ENCODE results near the gene CDHR5. TPM values are rescaled to one million over a fixed set of nuclear protein-coding genes. Genes with fewer than 3 reads are reported as not detected.

CDHR5 gene
- total RNA-seq (2022; extraction: Qiagen RNA extraction): 0.06 to 0.34 TPM (median 0.07 TPM) in 5 replicates

GRCh38 chr11:624705-625635, at the start of gene CDHR5:
TSS of gene CDHR5 (minus strand) at chr11:624955. CDS start at chr11:624902, 53 bp downstream.

GRCh38 chr11:636511-637332, 12.0 kb upstream of the CDHR5 start, which contains the start of gene DRD4:
TSS of gene DRD4 (plus strand) at chr11:637269. CDS start at chr11:637305, 36 bp downstream.

GRCh38 chr11:626475-627307, 1.9 kb upstream of the CDHR5 start, which contains the start of gene SCT:
TSS of gene SCT (minus strand) at chr11:627181. CDS start at chr11:627143, 38 bp downstream.

GRCh38 chr11:615504-616319, 9.0 kb downstream of the CDHR5 start, which contains the start of gene IRF7:
TSS of gene IRF7 (minus strand) at chr11:615950. CDS start at chr11:615364, 586 bp downstream.

GRCh38 chr11:575996-576768, 48.6 kb downstream of the CDHR5 start, which contains the start of gene PHRF1:
TSS of gene PHRF1 (plus strand) at chr11:576470. CDS start at chr11:581513, 5,043 bp downstream.

Other genes starting within 250 kb of the CDHR5 start
- 26.9 to 37.1 TPM (median 35.4 TPM) in 5 replicates for gene PKP3, start 230.7 kb downstream of the CDHR5 start, total RNA-seq (2022; extraction: Qiagen RNA extraction)
- gene SIGIRR, start 210.0 kb downstream of the CDHR5 start, total RNA-seq (2022; extraction: Qiagen RNA extraction): 57.7 to 86.6 TPM (median 78.8 TPM) in 5 replicates
- gene ANO9, start 182.9 kb downstream of the CDHR5 start, total RNA-seq (2022; extraction: Qiagen RNA extraction): 0.52 to 1.2 TPM (median 0.66 TPM) in 5 replicates
- 28.7 to 46.7 TPM (median 45.6 TPM) in 5 replicates for gene PTDSS2, start 174.7 kb downstream of the CDHR5 start, total RNA-seq (2022; extraction: Qiagen RNA extraction)
- 123 to 178 TPM (median 165 TPM) in 5 replicates for gene RNH1, start 117.7 kb downstream of the CDHR5 start, total RNA-seq (2022; extraction: Qiagen RNA extraction)
- gene HRAS, start 89.4 kb downstream of the CDHR5 start, total RNA-seq (2022; extraction: Qiagen RNA extraction): 111 to 166 TPM (median 143 TPM) in 5 replicates
- gene LRRC56, start 87.4 kb downstream of the CDHR5 start, total RNA-seq (2022; extraction: Qiagen RNA extraction): 0.52 to 1.1 TPM (median 0.98 TPM) in 5 replicates
- 1.6 to 3.4 TPM (median 2.4 TPM) in 5 replicates for gene LMNTD2, start 64.2 kb downstream of the CDHR5 start, total RNA-seq (2022; extraction: Qiagen RNA extraction)
- gene RASSF7, start 64.0 kb downstream of the CDHR5 start, total RNA-seq (2022; extraction: Qiagen RNA extraction): 53.9 to 61.7 TPM (median 58.5 TPM) in 5 replicates
- 25.8 to 45.8 TPM (median 43.4 TPM) in 5 replicates for gene PHRF1, start 48.5 kb downstream of the CDHR5 start, total RNA-seq (2022; extraction: Qiagen RNA extraction)
- gene IRF7, start 9.0 kb downstream of the CDHR5 start, total RNA-seq (2022; extraction: Qiagen RNA extraction): 6.6 to 9.0 TPM (median 7.0 TPM) in 5 replicates
- gene SCT, start 2.2 kb upstream of the CDHR5 start, total RNA-seq (2022; extraction: Qiagen RNA extraction): not detected in 5 replicates
- gene DRD4, start 12.3 kb upstream of the CDHR5 start, total RNA-seq (2022; extraction: Qiagen RNA extraction): 0.23 to 0.54 TPM (median 0.36 TPM) in 4 of 5 replicates, not detected in the other
- 31.2 to 36.9 TPM (median 34.5 TPM) in 5 replicates for gene DEAF1, start 70.3 kb upstream of the CDHR5 start, total RNA-seq (2022; extraction: Qiagen RNA extraction)
- 7.9 to 10.0 TPM (median 8.4 TPM) in 5 replicates for gene TMEM80, start 70.9 kb upstream of the CDHR5 start, total RNA-seq (2022; extraction: Qiagen RNA extraction)
- gene EPS8L2, start 81.3 kb upstream of the CDHR5 start, total RNA-seq (2022; extraction: Qiagen RNA extraction): 63.5 to 125 TPM (median 102 TPM) in 5 replicates
- 383 to 445 TPM (median 388 TPM) in 5 replicates for gene TALDO1, start 122.5 kb upstream of the CDHR5 start, total RNA-seq (2022; extraction: Qiagen RNA extraction)
- 30.9 to 49.4 TPM (median 44.9 TPM) in 5 replicates for gene GATD1, start 152.5 kb upstream of the CDHR5 start, total RNA-seq (2022; extraction: Qiagen RNA extraction)
- gene CEND1, start 165.1 kb upstream of the CDHR5 start, total RNA-seq (2022; extraction: Qiagen RNA extraction): 1.7 to 3.3 TPM (median 2.3 TPM) in 5 replicates
- 18.6 to 34.0 TPM (median 32.8 TPM) in 5 replicates for gene SLC25A22, start 173.3 kb upstream of the CDHR5 start, total RNA-seq (2022; extraction: Qiagen RNA extraction)
- gene PIDD1, start 180.3 kb upstream of the CDHR5 start, total RNA-seq (2022; extraction: Qiagen RNA extraction): 7.6 to 15.0 TPM (median 12.6 TPM) in 5 replicates
- 1,768 to 2,076 TPM (median 1,880 TPM) in 5 replicates for gene RPLP2, start 185.0 kb upstream of the CDHR5 start, total RNA-seq (2022; extraction: Qiagen RNA extraction)
- 33.5 to 55.0 TPM (median 51.9 TPM) in 5 replicates for gene PNPLA2, start 194.0 kb upstream of the CDHR5 start, total RNA-seq (2022; extraction: Qiagen RNA extraction)
- 5.0 to 6.6 TPM (median 6.1 TPM) in 5 replicates for gene CRACR2B, start 203.0 kb upstream of the CDHR5 start, total RNA-seq (2022; extraction: Qiagen RNA extraction)
- 740 to 821 TPM (median 802 TPM) in 5 replicates for gene CD151, start 208.0 kb upstream of the CDHR5 start, total RNA-seq (2022; extraction: Qiagen RNA extraction)
- gene POLR2L, start 217.6 kb upstream of the CDHR5 start, total RNA-seq (2022; extraction: Qiagen RNA extraction): 594 to 742 TPM (median 681 TPM) in 5 replicates
- gene TSPAN4, start 217.9 kb upstream of the CDHR5 start, total RNA-seq (2022; extraction: Qiagen RNA extraction): 137 to 186 TPM (median 171 TPM) in 5 replicates

All from A549 treated with dexamethasone at 1 μM for 4 hours (cell line).